HG02642 (cell line): ENCODE measurements around the gene GRN.

Source experiments
- ATAC-seq: cut with Tn5 transposase; IDR thresholded peaks from one replicate; pipeline ENCODE4 v1.9.1; 2021; ENCODE audit warnings: mild to moderate bottlenecking; ENCODE audit not compliant: unreplicated experiment, poor library complexity

Gene GRN

GRCh38 chr17:44398692-44399691 is 53.9 kb downstream of the GRN start:
- no peak for ATAC-seq

GRCh38 chr17:44400226-44400847 is 55.2 kb downstream of the GRN start:
- ATAC-seq: no peak
